ENCODE data around the gene PPP2CA.
A peak's percentile ranks its signal among the peaks of the same experiment; 100 is the strongest.
"Not testable (repeated sequence)": the region's sequence is repeated elsewhere in the genome, so short reads cannot be mapped to it uniquely, and the experiment has no call there.

PPP2CA gene

GRCh38 chr5:134245101-134245604, 19.3 kb upstream of the PPP2CA start:
- DNase-seq = no peak

- no peak for DNase-seq
Observed at GRCh38 chr5:134242146-134242545, 16.3 kb upstream of the PPP2CA start.

DNA sequence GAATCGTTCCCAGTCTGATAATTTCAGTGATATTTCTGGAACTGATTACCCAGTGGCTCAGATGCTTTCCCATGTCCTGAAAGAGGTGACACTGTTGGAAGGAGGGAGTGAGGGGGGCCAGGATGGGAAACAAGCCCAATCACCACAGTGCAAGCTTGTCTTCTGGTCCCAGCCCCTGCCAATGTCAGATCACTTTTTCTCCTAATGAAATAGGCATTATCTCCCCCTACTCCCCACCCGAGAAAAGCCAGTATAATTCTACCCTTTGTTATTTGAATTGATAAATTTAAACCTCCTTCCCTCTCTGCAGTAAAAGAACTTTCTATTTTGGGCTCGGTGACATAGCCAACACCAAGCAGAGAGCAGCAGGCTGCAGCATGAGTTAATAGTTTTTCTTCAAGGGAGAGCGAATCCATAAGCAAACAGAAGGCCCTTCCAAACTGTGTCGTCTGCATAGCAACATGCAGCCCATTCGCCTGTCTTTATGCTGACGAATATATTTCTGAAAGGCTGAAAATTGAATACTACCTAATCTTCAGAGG, 14.6 kb upstream of the PPP2CA start:
- DNase-seq = peak in 2 of 4 experiments; percentile 24 to 33

DNA sequence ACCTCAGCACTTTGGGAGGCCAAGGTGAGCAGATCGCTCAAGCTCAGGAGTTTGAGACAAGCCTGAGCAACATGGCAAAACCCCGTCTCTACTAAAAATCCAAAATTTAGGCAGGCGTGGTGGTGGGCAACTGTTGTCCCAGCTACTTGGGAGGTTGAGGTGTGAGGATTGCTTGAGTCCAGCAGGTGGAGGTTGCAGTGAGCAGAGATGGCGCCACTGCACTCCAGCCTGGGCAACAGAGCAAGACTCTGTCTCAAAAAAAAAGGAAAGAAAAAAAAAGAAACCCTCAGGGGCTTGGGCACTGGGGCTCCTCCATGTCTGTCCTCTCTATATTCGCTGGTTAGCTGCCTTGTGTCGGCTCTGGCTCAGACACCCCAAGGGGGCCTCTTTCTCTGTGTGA, 10.9 kb upstream of the PPP2CA start:
- no peak for DNase-seq

DNA sequence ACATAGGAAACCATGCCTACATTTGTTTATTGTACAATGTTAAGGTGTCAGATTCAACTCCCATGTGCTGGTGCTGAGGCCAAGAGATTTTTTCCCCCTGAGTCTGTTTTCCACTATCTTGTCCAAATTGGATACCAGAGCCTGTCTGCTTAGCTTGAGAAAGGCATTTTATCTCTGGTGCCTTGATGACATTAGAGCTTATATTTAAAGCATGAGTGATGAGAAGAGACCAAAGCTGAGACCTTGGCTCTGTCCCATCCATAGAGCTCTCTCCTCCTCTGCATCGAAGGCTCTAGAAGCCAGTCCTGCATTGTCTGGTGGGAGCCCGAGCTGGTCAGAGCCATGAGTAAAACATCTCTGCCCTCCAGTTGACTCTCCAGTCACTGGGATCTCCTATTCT, 10.4 kb upstream of the PPP2CA start:
- DNase-seq = no peak

DNA sequence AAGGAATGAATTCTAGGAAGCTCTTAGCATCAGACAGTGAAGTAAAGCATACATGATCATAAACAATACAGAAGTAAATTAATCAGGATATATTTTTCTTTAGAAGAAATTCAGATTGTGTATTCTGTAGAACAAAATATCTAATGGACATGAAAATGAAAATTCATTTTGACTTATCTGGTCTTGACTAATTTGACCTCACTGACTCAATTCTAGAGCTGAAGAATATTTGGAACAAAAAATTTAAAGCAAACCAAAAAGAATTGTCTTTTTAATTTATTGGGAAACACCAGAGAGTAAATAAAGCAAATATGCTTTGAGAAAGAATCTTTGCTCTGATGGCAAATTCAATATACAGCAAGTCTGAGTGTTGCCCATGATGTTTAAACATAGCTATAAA, 2.8 kb upstream of the PPP2CA start:
- no peak for DNase-seq

- DNase-seq = no peak
Observed at GRCh38 chr5:134227776-134228175, 1.9 kb upstream of the PPP2CA start.

DNA sequence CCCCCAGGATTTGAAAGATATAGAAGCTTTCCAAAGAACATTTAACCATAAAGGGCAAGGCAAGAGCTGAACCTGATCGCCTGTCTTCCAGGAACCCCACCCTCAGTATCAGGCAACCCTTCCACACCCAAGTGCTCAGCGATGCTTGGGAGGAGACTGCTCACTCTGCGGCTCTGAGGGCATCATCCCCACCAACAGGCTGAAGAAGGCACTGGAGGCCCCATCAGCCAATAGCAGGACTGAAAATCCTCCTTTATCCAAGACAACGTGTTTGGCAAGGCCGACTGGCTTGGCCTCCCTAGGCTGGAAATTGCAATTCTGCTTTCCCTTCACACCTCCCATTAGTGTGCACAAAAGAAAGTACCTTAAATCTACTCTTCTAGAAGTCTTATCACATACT, 1.4 kb upstream of the PPP2CA start:
- peak in 1 of 4 experiments; percentile 6 for DNase-seq

DNA sequence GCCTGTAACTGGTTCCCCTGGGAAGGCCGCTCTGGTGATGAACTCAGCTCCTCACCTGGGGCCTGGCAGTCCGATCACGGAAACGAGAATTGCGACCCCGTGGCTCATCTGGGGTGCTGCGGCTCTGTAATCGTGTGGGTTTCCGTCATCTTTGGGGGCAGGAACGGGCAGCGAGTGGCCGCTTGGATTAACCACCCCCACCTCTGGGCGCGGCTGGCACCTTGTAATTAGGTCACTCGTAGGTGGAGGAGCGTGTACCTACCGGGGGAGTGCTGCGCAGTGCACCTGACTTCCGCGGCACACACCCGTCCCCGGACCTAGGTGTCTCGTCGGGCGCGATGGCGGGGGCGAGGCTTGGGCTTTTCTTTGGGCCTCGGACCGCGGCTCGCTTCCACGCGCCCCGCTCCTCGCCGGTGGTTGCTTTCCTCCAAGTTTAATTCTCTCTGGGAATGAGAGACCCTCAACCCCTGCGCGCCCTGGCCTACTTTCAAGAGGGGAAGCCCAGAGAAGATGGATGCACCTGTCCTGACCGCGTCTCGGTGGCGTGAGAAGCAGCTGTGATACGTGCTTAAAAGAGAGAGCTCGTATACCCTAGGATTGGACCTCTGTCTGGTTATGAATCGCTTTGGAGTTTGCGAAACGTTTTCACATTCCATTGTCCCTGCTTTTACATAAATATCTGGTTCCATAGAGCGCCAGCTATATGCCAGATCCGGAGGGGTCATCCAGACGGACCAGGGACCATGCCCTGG, 744 bp upstream of the PPP2CA start:
- peak in 1 of 4 experiments; percentile 9 for DNase-seq

GRCh38 chr5:134224888-134225779, 739 bp downstream of the PPP2CA start:
- peak; percentile 73 to 86 (median 74) for DNase-seq

- peak in 3 of 4 experiments; percentile 14 to 31 (median 24) for DNase-seq
Observed at GRCh38 chr5:134223406-134224248, 2.2 kb downstream of the PPP2CA start.

GRCh38 chr5:134221690-134222089, 4.2 kb downstream of the PPP2CA start:
- DNase-seq = not testable (repeated sequence)

DNA sequence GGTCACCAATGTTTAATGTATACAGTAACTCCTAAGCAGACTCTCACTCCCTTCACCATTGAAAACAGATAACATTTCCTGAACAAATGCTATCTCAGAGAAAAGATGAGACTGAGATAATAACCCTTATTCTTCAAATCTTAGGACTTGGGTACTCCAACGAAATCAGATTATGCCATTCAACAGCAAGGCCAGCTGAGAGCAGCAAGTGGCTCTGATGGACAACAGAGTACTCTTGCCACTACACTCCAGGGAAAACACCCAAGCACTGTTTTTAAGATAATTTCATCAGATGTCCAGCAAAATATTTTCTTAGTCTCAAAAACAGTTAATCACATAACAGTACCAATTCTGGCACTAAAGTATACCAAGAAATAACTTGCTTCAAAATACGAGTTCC, 10.1 kb downstream of the PPP2CA start:
- DNase-seq = no peak

- DNase-seq = not testable (repeated sequence)
Observed at GRCh38 chr5:134211263-134212031, 14.4 kb downstream of the PPP2CA start.

- DNase-seq = no peak
Observed at GRCh38 chr5:134209477-134210245, 16.2 kb downstream of the PPP2CA start.

DNA sequence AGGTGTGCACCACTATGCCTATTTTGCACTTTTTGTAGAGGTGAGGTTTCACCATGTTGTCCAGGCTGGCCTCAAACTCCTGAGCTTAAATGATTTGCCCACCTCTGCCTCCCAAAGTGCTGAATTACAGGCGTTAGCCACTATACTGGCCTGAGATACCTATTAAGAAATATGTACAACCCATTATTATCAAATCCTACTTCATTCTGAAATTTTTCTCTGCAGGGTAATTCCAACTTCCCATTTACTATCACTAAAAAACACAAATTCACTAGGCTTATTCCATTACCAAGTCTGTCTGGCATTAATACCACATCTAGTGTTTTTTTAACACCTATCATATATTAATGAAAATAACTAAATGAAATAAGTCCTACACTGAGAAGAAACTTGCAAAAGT, 18.2 kb downstream of the PPP2CA start:
- peak in 1 of 4 experiments; percentile 15 for DNase-seq

DNA sequence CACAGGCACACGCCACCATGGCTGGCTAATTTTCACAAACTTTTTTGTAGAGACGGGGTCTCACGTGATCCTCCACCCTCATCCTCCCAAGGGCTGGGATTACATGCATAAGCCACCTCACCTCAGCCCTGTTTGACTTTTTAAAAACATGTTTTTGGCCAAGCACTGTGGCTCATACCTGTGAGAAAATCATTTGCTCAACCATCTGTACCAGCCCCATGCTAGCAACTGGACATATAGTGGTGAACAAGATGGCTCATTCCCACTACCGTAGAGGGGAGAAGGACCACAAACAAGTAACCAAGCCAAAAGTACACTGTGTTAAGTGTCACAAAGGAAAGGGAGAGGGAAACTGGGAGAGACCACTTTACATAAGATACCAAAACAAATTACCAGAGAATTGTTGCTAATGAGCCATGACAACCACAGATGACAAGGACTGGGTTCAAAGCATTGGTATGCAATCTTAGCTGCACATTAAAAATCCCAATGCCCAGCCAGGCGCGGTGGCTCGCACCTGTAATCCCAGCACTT, 19.2 kb downstream of the PPP2CA start:
- DNase-seq = no peak

GRCh38 chr5:134204575-134204974, 21.3 kb downstream of the PPP2CA start:
- DNase-seq = no peak

DNA sequence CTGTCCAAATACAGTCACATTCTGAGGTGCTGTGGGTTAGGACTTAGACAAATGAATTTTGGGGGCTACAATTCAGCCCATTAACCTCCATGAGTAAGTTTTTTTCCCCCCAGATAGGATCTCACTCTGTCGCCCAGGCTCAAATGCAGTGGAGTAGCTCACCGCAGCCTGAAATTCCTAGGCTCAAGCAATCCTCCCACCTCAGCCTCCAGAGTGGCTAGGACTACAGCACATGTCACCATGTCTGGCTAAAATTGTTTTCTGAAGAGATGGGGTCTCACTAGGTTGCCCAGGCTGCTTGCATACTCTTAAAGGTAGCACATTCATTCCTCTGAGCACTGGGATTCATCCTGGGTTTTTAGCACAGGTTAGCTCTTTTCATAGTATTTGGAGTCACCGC, 22.2 kb downstream of the PPP2CA start:
- DNase-seq = no peak

DNA sequence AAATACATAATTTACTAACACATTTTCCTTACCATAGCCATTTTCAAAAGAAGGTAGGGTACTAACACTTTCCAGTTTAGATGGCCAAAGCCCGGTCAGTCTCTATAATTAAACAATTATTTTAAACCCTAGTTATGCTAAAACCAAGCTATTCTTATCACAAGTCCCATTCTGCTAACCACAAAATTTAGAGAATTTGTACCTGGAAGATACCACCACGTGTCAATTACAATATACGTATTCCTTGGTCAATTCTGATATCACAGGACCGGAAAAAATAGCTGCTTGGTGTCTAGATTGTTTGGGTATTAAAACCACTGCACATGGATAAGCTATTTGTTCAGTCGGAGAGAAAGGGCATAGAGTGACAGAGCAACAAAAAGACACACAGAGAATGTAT, 30.2 kb downstream of the PPP2CA start:
- DNase-seq = no peak

All from suppressor macrophage (primary cell).